ENCODE measurements around the gene POLR2L. TPM values are rescaled to one million over a fixed set of nuclear protein-coding genes. Genes with fewer than 3 reads are reported as not detected.

The POLR2L gene
- total RNA-seq, 1 donor from 2014 or later, result 298 TPM

- DNase-seq (ENCODE audit: missing footprints) (no peak), ATAC-seq (no peak)
- intact Hi-C loops (cut with DNase I), result no loop called here
Measured at GRCh38 chr11:870418-870817, 28.1 kb upstream of the POLR2L start.

GRCh38 chr11:870127-870413 is 27.7 kb upstream of the POLR2L start:
- no peak for ATAC-seq
- no peak for DNase-seq (ENCODE audit: missing footprints)
- intact Hi-C loops (cut with DNase I), result no loop called here

GRCh38 chr11:869399-870126 is 27.2 kb upstream of the POLR2L start:
- intact Hi-C loops (cut with DNase I), result no loop called here
- DNase-seq (ENCODE audit: missing footprints) (no peak), ATAC-seq (no peak)

GRCh38 chr11:868802-869201 is 26.5 kb upstream of the POLR2L start:
- no peak for ATAC-seq
- DNase-seq (ENCODE audit: missing footprints), result no peak
- intact Hi-C loops (cut with DNase I), result no loop called here

GRCh38 chr11:868394-868793 is 26.1 kb upstream of the POLR2L start:
- DNase-seq (ENCODE audit: missing footprints), result no peak
- ATAC-seq, result no peak
- intact Hi-C loops (cut with DNase I), result no loop called here

- ATAC-seq, result no peak
- no peak for DNase-seq (ENCODE audit: missing footprints)
- intact Hi-C loops (cut with DNase I), result no loop called here
Measured at GRCh38 chr11:867856-868358, 25.6 kb upstream of the POLR2L start.

DNA sequence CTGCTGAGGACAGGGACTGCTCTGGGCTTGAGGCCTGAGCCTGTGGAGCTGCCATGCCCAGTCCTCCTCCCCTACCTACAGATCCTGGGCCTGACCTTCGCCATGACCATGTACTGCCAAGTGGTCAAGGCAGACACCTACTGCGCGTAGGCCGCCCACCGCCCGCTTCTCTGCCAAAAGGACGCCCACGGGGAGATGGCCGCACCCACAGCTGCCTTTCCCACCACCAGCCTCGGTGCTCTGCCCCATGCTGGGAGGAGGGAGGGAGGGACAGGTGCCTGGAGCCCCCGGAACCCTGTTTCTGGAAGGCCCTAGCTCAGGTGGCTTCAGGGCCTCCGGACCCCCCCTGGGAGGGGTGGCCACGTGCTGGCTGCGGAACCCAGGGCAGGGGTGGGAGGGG is 24.2 kb upstream of the POLR2L start:
- ATAC-seq, result no peak
- DNase-seq (ENCODE audit: missing footprints), result no peak
- intact Hi-C loops (cut with DNase I), result no loop called here

DNA sequence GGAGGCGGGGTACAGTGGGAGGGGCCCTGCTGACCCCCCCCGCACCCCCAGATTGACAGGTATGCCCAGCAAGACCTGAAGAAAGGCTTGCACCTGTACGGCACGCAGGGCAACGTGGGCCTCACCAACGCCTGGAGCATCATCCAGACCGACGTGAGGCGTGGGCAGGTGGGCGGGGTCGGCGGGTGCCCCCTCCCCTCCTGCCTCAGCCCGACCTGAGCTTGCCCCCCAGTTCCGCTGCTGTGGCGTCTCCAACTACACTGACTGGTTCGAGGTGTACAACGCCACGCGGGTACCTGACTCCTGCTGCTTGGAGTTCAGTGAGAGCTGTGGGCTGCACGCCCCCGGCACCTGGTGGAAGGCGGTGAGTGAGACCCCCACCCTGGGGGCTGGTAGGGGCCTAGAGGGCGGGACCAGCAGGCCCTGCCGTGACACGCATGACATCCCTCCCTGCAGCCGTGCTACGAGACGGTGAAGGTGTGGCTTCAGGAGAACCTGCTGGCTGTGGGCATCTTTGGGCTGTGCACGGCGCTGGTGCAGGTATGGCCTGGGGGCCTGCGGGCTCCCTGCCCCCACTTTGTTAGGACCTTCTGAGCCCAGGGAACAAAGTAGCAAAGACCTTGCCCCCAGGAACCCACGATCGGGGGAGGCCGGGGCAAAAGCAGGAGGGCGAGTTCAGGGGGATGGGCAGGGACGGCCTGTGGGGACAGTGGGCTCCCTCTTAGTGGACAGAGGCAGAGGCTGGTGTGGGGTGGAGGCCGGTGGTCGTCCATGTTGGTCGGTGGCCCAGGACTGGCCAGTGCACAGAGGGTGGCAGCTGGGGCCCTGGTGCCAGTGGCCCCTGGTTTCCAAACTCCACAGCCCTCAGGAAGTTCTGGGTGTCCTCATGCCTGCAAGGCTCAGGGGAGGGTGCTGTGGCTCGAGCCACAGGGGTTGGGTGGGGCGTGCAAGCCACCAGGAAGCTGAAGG is 23.4 kb upstream of the POLR2L start:
- no peak for DNase-seq (ENCODE audit: missing footprints)
- no peak for ATAC-seq
- intact Hi-C loops (cut with DNase I), result no loop called here

DNA sequence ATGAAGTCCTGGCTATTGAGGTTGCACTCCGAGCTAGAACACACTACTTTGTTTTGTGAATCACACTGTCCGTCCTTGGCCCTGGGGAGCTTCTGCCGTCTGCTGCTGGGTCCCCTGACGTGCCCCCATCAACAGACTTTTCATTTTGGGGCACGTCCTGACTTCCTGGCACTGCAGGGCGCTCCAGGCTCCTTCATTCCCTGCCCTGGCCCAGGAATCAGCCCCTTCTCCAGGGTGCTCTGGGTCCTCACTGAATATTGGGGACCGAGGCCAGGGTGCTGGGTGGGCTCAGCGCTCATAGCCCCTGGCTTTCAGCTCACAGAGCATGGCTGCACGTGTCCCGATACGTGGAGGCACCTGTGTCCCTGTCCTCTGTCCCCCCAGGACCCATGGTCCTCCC is 22.6 kb upstream of the POLR2L start:
- intact Hi-C loops (cut with DNase I), result no loop called here
- ATAC-seq (no peak), DNase-seq (ENCODE audit: missing footprints) (no peak)

GRCh38 chr11:863910-864827 is 21.8 kb upstream of the POLR2L start:
- intact Hi-C loops (cut with DNase I), result no loop called here
- DNase-seq (ENCODE audit: missing footprints), result no peak

GRCh38 chr11:863023-863909 is 20.9 kb upstream of the POLR2L start:
- intact Hi-C loops (cut with DNase I), result no loop called here
- ATAC-seq (no peak), DNase-seq (ENCODE audit: missing footprints) (no peak)

More at GRCh38 chr11:863910-864827, 21.8 kb upstream of the POLR2L start:
- ATAC-seq, result no peak

DNA sequence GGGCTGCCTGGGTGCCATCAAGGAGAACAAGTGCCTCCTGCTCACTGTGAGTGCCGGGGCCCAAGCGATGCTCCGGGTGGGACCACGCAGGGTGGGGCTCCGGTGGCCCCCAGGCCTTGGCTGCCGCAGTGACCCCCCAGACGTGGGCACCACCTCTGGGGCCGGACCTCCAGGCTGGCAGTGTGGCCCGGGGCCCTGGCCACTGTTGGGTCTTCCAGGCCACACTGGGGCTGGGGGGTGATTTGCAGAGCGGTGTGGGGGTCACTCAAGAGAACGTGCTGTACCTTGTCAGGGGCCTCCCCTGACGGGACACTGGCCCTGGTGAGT is 20.3 kb upstream of the POLR2L start:
- ATAC-seq (no peak), DNase-seq (ENCODE audit: missing footprints) (no peak)
- intact Hi-C loops (cut with DNase I), result no loop called here

DNA sequence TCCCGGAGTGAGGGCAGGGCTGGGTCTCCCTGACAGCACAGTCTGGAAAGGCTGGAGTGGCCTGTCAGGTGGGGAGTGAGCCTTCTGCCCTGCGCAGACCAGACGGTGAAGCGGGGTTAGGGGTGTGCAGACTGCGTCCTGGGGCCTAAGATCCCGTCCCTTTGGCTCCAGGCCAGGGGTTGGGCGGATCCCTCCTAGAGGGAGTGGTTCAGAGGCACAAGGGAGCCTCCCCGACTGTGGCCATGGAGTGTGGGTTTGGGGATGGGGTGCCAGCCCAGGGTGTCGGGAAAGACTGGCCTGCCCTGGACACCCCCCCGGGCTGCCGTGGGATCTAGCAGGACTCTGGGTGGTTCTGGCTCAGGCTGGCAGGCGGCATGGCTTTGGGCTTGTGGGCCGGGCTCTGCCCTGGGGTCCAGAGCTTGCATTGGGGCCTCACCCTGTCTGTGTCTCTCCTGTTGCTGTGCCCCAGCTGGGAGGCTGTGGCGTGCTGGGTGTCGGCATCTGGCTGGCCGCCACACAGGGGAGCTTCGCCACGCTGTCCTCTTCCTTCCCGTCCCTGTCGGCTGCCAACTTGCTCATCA is 19.8 kb upstream of the POLR2L start:
- peak; percentile 18 for ATAC-seq
- intact Hi-C loops (cut with DNase I), result no loop called here

GRCh38 chr11:861105-861479 is 18.8 kb upstream of the POLR2L start:
- intact Hi-C loops (cut with DNase I), result no loop called here
- ATAC-seq, result no peak
- DNase-seq (ENCODE audit: missing footprints), result no peak

More for the DNA sequence above, 19.8 kb upstream of the POLR2L start:
- no peak for DNase-seq (ENCODE audit: missing footprints)

- intact Hi-C loops (cut with DNase I), result no loop called here
- DNase-seq (ENCODE audit: missing footprints), result no peak
- ATAC-seq, result no peak
Measured at GRCh38 chr11:860234-861104, 18.1 kb upstream of the POLR2L start.

GRCh38 chr11:859394-860131 is 17.2 kb upstream of the POLR2L start:
- ATAC-seq, result peak; percentile 66
- DNase-seq (ENCODE audit: missing footprints), result peak; percentile 89
- intact Hi-C loops (cut with DNase I), result no loop called here
